AG09319 (cell line): ENCODE data around the gene SNX17.
"Not testable (repeated sequence)": the region's sequence is repeated elsewhere in the genome, so short reads cannot be mapped to it uniquely, and the experiment has no call there.

Experiments used
- DNase-seq: peaks from one replicate; pipeline ENCODE4 v3.0.0-alpha.2; 2010; ENCODE audit warnings: low read depth; ENCODE audit errors: extremely low read depth
- TF ChIP-seq, protein P1 (sequence below): IDR thresholded peaks from 2 replicates; pipeline ENCODE4 v1.5.1; 2011; ENCODE audit warnings: low read depth, mild to moderate bottlenecking, inconsistent platforms, low read length, moderate library complexity

The SNX17 gene

GRCh38 chr2:27412419-27413152, 42.2 kb downstream of the SNX17 start:
- no peak for DNase-seq
- TF ChIP-seq, protein P1, sequence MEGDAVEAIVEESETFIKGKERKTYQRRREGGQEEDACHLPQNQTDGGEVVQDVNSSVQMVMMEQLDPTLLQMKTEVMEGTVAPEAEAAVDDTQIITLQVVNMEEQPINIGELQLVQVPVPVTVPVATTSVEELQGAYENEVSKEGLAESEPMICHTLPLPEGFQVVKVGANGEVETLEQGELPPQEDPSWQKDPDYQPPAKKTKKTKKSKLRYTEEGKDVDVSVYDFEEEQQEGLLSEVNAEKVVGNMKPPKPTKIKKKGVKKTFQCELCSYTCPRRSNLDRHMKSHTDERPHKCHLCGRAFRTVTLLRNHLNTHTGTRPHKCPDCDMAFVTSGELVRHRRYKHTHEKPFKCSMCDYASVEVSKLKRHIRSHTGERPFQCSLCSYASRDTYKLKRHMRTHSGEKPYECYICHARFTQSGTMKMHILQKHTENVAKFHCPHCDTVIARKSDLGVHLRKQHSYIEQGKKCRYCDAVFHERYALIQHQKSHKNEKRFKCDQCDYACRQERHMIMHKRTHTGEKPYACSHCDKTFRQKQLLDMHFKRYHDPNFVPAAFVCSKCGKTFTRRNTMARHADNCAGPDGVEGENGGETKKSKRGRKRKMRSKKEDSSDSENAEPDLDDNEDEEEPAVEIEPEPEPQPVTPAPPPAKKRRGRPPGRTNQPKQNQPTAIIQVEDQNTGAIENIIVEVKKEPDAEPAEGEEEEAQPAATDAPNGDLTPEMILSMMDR, result no peak

- DNase-seq, result no peak
- TF ChIP-seq, protein P1, result no peak
Observed at GRCh38 chr2:27416151-27416550, 45.7 kb downstream of the SNX17 start.

DNA sequence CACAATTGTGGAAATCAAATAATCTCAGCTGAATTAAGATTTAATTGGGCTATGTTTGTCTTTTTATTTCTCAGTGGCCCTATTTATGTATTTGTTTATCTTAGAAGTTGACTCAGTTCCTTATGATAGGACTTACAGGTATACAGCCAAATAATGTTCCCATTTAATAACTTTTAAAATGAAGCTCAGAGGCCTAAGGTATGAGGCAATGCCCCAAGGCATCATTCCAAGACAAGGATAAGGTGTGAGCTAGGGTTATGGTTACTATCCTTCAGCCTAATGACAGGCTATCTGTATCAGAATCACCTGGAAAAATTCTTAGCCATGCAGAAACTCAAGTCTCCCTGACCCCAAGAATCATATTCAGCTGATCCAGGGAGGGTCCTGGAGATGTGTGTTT, 50.6 kb downstream of the SNX17 start:
- TF ChIP-seq, protein P1, result no peak
- no peak for DNase-seq

DNA sequence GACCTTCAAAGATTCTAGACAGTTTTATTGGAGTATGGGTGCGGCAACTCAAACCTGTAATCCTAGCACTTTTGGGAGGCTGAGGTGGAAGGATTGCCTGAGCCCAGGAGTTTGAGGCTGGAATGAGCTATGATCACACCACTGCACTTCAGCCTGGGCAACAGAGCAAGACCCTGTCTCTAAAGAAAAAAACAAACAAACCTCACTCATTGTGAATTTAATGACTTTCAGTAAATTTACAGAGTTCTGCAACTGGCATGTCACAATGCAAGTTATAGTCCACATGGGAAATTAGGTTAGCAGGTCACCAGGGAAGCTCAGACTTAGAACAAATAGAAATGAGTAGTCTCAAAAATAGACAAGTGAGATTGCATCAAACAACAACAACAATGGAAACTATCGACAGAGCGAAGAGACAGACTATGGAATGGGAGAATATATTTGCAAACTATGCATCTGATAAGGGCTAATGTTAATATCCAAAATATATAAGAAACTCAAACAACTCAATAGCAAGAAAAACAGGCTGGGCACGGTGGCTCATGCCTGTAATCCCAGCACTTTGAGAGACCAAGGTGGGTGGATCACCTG, 51.3 kb downstream of the SNX17 start:
- DNase-seq, result no peak
- TF ChIP-seq, protein P1, result no peak

DNA sequence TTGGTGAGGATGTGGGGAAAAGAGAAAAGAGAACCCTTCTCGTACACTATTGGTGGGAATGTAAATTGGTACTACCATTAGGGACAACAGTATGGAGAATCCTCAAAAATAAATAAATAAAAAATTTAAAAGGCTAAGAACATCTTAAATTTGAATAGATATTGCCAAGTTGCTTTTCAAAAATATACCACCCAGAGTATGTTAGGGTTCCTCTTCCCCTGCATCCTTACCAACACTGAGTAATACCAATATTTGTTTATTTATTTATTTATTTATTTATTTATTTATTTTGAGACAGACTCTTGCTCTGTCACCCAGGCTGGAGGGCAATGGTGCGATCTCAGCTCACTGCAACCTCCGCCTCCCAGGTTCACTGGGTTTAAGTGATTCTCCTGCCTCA, 52.5 kb downstream of the SNX17 start:
- DNase-seq, result no peak
- TF ChIP-seq, protein P1, result no peak

DNA sequence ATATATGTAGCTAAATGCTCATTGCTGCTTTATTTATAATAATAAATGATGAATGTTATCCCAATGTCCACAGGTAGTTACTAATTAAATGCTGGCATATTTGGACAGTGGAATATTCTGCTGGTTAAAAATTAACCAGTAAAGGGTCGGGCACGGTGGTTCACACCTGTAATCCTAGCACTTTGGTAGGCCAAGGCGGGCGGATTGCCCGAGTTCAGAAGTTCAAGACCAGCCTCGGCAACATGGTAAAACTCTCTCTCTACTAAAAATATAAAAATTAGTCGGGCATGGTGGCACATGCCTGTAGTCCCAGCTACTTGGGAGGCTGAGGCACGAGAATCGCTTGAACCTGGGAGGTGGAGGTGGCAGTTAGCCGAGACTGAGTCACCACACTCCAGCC, 54.6 kb downstream of the SNX17 start:
- not testable (repeated sequence) for DNase-seq
